RWPE2 (cell line): ENCODE results near the gene XKR8.

Experiments
- ATAC-seq: fragments of 200-7000 bp; cut with Tn5 transposase; 3 replicates; pipeline ENCODE4 v1.9.1; 2021; ENCODE audit warnings: low read depth
- DNase-seq: peaks from one replicate; pipeline ENCODE4 v3.0.0-alpha.2; 2020; ENCODE audit warnings: low spot score
- H3K27ac ChIP-seq: fragments of 450-650 bp; 2 replicates; pipeline ENCODE4 v1.5.1; 2017; ENCODE audit warnings: mild to moderate bottlenecking; ENCODE audit not compliant: poor library complexity, severe bottlenecking
- H3K27me3 ChIP-seq: fragments of 250-450 bp; sonication (Bioruptor Pico); 2 replicates; pipeline ENCODE4 v1.5.1; 2021; ENCODE audit warnings: mild to moderate bottlenecking, moderate library complexity; ENCODE audit not compliant: insufficient read depth, poor library complexity, severe bottlenecking
- H3K36me3 ChIP-seq: fragments of 250-450 bp; sonication (Bioruptor Pico); 2 replicates; pipeline ENCODE4 v1.5.1; 2020; ENCODE audit warnings: low read depth, mild to moderate bottlenecking, moderate library complexity
- H3K4me1 ChIP-seq: fragments of 250-450 bp; sonication (Bioruptor Pico); 2 replicates; pipeline ENCODE4 v1.5.1; 2021; ENCODE audit warnings: mild to moderate bottlenecking, moderate library complexity; ENCODE audit not compliant: insufficient read depth, poor library complexity, severe bottlenecking
- H3K4me3 ChIP-seq: fragments of 250-450 bp; sonication (Bioruptor Pico); 2 replicates; pipeline ENCODE4 v1.5.1; 2021; ENCODE audit warnings: mild to moderate bottlenecking, moderate library complexity; ENCODE audit not compliant: severe bottlenecking
- H3K9me3 ChIP-seq: fragments of 250-450 bp; sonication (Bioruptor Pico); 2 replicates; pipeline ENCODE4 v1.5.1; 2021; ENCODE audit warnings: mild to moderate bottlenecking, moderate library complexity; ENCODE audit not compliant: severe bottlenecking
- CTCF ChIP-seq: fragments of 450-650 bp; IDR thresholded peaks from one replicate; pipeline ENCODE4 v1.5.1; 2017; ENCODE audit warnings: mild to moderate bottlenecking, moderate library complexity; ENCODE audit not compliant: poor library complexity, severe bottlenecking

Gene XKR8

GRCh38 chr1:27935721-27936120, 24.1 kb upstream of the XKR8 start:
- no peaks in the 10 kb centered on the region for H3K4me1 ChIP-seq
- no peaks in the 10 kb centered on the region for H3K27me3 ChIP-seq
- ATAC-seq (no peak), DNase-seq (no peak)
- no peaks in the 10 kb centered on the region for H3K36me3 ChIP-seq
- no peaks in the 10 kb centered on the region for H3K9me3 ChIP-seq
- H3K4me3 ChIP-seq, result no peak overlapping the region
- no peak for TF ChIP-seq CTCF
- H3K27ac ChIP-seq, result no peak overlapping the region

DNA sequence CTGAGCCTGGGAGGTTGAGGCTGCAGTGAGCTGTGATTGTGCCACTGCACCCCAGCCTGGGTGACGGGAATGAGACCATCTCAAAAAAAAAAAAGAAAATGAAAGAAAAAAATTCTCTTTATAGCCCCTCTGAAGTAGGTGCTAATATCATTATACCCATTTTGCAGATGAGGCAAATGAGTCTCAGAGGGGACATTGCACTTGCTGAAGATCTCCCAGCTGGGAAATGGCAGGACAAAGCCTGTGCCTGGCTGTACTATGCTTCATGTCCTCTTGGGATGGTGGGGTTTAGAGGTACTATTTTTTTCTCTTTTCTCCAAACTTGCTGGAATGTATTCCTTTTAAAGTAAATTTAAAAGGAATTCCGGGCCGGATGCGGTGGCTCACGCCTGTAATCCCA, 23.4 kb upstream of the XKR8 start:
- Histone ChIP-seq H3K4me1 (no peaks in the 10 kb centered on the region), H3K36me3 (no peaks in the 10 kb centered on the region), H3K27ac (no peak overlapping the region), H3K4me3 (no peak overlapping the region), H3K27me3 (no peaks in the 10 kb centered on the region), H3K9me3 (no peaks in the 10 kb centered on the region)
- DNase-seq (no peak), ATAC-seq (no peak)
- no peak for TF ChIP-seq CTCF

DNA sequence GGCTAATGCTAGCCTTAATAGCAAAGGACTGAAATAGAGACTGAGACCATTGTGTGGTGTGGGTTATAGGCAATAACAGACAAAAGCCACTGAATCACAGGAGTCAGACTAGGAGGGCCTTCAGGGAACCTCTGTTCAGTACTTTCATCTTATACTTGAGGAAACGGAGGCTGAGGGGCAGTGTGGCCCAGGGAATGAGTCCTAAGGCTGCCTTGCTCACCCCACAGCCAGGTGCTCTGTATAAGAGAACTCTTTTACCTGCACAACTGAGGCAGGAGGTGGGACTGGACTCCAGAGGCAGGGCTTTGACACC, 22.3 kb upstream of the XKR8 start:
- Histone ChIP-seq H3K4me1 (no peaks in the 10 kb centered on the region), H3K36me3 (no peaks in the 10 kb centered on the region), H3K27ac (no peak overlapping the region), H3K27me3 (no peaks in the 10 kb centered on the region), H3K4me3 (no peak overlapping the region), H3K9me3 (no peaks in the 10 kb centered on the region)
- TF ChIP-seq CTCF, result no peak
- DNase-seq (no peak), ATAC-seq (no peak)

DNA sequence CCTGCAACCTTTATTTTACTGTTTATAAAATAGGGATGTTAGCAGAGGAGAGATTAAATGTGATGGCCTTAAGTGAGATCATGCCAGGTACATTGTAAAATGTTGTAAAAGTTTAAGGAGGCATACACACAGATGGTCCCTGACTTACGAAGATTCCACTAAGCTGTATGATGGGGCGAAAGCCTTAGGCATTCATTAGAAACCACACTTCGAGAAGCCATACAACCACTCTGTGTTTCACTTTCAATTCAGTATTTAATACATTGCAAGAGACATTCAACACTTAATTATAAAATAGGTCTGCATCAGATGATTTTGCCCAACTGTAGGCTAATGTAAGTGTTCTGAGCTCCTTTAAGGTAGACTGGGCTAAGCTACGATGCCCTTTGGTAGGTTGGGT, 21.3 kb upstream of the XKR8 start:
- ATAC-seq (no peak), DNase-seq (no peak)
- H3K27me3 ChIP-seq, result no peaks in the 10 kb centered on the region
- no peaks in the 10 kb centered on the region for H3K9me3 ChIP-seq
- no peak overlapping the region for H3K4me3 ChIP-seq
- no peak for TF ChIP-seq CTCF
- H3K27ac ChIP-seq, result no peak overlapping the region
- no peaks in the 10 kb centered on the region for H3K4me1 ChIP-seq
- H3K36me3 ChIP-seq, result no peaks in the 10 kb centered on the region

DNA sequence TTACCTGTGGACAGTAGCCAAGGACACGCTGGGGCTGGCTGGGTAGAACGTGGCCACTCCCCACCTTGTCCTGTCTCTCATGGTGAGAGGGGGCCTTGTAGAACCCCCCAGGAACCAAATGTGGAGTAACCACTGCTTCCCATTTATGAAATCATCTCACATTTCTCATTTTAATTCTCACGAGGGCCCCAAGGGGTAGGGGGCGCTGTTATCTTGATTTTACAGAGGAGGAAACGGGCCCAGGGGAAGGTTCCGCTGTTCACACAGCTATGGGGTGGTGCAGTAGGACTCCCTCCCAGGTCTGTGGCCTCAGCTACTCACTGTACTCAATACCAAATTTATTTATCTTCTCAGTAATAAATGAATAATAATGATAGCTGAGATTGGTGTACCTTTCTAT, 19.5 kb upstream of the XKR8 start:
- H3K36me3 ChIP-seq, result no peaks in the 10 kb centered on the region
- H3K27me3 ChIP-seq, result no peaks in the 10 kb centered on the region
- TF ChIP-seq CTCF, result peak; percentile 19
- no peaks in the 10 kb centered on the region for H3K4me1 ChIP-seq
- DNase-seq, result no peak
- H3K9me3 ChIP-seq, result no peaks in the 10 kb centered on the region
- no peak overlapping the region for H3K4me3 ChIP-seq
- ATAC-seq, result no peak
- no peak overlapping the region for H3K27ac ChIP-seq
